Thymus (tissue), 11 donors: ENCODE results near the gene CSMD2. TPM values are rescaled to one million over a fixed set of nuclear protein-coding genes. Genes with fewer than 3 reads are reported as not detected.

ENCODE experiments used
- DNase-seq, 9 donors: peaks; one replicate each; pipeline ENCODE4 v3.0.0-alpha.2; 2013; ENCODE audit warnings: low spot score in 9 of 9, low read depth in 6 of 9, missing footprints in 1 of 9
- H3K27ac ChIP-seq, 2 donors: one replicate each; pipeline ENCODE4 v1.5.1; 2013; ENCODE audit warnings: control low read depth in 1 of 2, low read depth in 1 of 2, low read length in 1 of 2, mild to moderate bottlenecking in 1 of 2, moderate library complexity in 1 of 2
- H3K27me3 ChIP-seq, 2 donors: one replicate each; pipeline ENCODE4 v1.5.1; 2013; ENCODE audit warnings: low read length in 1 of 2; ENCODE audit not compliant: control insufficient read depth in 2 of 2, insufficient read depth in 1 of 2
- H3K36me3 ChIP-seq, 2 donors: one replicate each; pipeline ENCODE4 v1.5.1; 2013; ENCODE audit warnings: low read length in 1 of 2, mild to moderate bottlenecking in 1 of 2, moderate library complexity in 1 of 2; ENCODE audit not compliant: control insufficient read depth in 2 of 2, insufficient read depth in 2 of 2
- H3K4me1 ChIP-seq, 2 donors: one replicate each; pipeline ENCODE4 v1.5.1; 2013; ENCODE audit warnings: low read length in 2 of 2; ENCODE audit not compliant: control insufficient read depth in 2 of 2, insufficient read depth in 2 of 2
- H3K4me3 ChIP-seq, 2 donors: one replicate each; pipeline ENCODE4 v1.5.1; 2013; ENCODE audit warnings: low read length in 2 of 2, control low read depth in 1 of 2, mild to moderate bottlenecking in 1 of 2
- H3K9me3 ChIP-seq, 2 donors: one replicate each; pipeline ENCODE4 v1.5.1; 2013; ENCODE audit warnings: low read length in 1 of 2, mild to moderate bottlenecking in 1 of 2; ENCODE audit not compliant: control insufficient read depth in 2 of 2, insufficient read depth in 1 of 2
- WGBS: extraction: QIAGEN DNeasy Blood & Tissue Kit; methylation state at CpG from one replicate; pipeline ENCODE4 v1.1.7; 2013; 5-methylcytosine and 5-hydroxymethylcytosine counted together
- polyA plus RNA-seq: library from polyadenylated mRNA; stranded (reverse); fragments of 200-250 nt; gene quantifications from one replicate; pipeline ENCODE4 v1.2.3, GENCODE V29; 2013
- total RNA-seq: library from RNA; stranded (reverse); fragments of 120-200 nt; gene quantifications from one replicate; pipeline ENCODE4 v1.2.4, GENCODE V29; 2013
- donor health status: healthy.

Gene CSMD2
- total and polyA plus RNA-seq, 2 donors = 0.14 TPM

DNA sequence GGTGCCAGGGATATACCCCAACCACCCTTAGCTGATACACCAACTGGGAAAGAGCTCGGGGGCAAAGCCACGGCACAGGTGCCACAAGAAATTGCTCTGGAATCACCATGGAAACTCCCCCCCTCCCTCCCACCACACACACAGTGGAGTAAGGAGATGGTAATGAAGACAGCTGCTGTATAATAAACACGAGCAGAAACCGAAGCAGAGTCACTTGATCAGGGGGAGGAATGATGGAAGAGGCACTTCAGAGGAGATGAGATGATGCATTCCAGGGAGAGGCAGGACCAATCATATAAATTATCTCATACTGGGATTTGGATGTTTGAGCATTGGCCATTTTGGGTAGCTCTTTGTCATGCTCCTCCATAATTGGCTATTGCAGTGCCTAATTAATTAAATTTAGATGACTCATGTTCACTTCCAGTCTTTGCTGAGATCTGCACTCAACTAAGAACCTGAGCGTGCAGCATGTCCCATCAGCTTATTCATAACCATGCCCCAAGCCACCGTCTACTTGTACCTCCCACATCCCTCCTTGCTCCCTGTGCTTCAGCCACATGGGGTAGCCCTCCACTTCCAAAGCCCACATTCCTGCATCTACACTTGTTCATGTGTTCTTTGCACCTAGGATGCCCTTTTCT, 503.1 kb downstream of the CSMD2 start:
- H3K27me3 ChIP-seq = no peaks in the 10 kb centered on the region
- no peak overlapping the region for H3K27ac ChIP-seq
- DNase-seq = no peak
- WGBS = 84% methylated on average over 6 of the region's 6 CpGs
- H3K36me3 ChIP-seq = no peaks in the 10 kb centered on the region
- no peaks in the 10 kb centered on the region for H3K9me3 ChIP-seq
- H3K4me1 ChIP-seq = no peaks in the 10 kb centered on the region
- H3K4me3 ChIP-seq = no peak overlapping the region

DNA sequence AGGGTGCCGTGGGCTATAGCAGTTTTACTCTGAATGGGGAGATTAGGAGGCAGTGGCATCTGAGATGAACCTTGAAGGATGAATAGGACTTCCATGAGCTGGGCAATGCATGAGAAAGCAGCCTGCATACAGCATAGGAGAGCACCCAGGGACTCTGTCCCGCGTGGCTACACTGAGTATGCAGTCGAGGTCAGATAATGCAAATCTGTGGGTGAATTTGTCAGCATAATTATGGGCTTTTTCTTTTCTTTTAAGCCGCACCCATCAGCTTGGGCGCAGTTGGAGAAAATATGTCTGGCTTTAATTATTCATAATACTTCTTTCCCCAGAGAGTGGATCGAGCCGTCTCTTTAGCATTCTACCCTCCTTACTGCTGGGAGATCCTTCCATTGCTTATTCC, 504.1 kb downstream of the CSMD2 start:
- Histone ChIP-seq H3K4me3 (no peak overlapping the region), H3K27ac (no peak overlapping the region), H3K27me3 (no peaks in the 10 kb centered on the region), H3K4me1 (no peaks in the 10 kb centered on the region), H3K9me3 (no peaks in the 10 kb centered on the region), H3K36me3 (no peaks in the 10 kb centered on the region)
- DNase-seq = no peak
- 95% methylated on average over 8 of the region's 8 CpGs for WGBS

DNA sequence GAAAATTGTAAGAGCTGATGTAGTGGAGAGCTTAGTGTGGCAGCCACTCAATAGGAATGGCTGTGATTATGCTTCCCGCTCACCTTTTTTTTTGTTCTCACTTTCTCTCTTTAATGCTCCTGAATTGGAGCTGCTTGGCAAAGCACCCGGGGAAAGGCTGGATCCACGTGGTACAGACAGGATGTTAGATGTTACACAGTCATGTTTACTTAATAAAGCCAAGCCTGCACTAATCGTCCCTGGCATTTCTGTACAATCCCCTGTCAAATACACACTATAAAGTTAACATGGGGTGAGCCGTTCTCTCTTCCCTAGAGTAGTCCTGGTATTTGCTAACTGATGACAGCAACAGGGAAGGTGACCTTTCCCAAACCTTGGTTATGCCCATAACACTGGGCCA, 504.8 kb downstream of the CSMD2 start:
- Histone ChIP-seq H3K9me3 (no peaks in the 10 kb centered on the region), H3K36me3 (no peaks in the 10 kb centered on the region), H3K27me3 (no peaks in the 10 kb centered on the region), H3K27ac (no peak overlapping the region), H3K4me1 (no peaks in the 10 kb centered on the region), H3K4me3 (no peak overlapping the region)
- DNase-seq = no peak
- 71% methylated on average over 5 of the region's 5 CpGs for WGBS

DNA sequence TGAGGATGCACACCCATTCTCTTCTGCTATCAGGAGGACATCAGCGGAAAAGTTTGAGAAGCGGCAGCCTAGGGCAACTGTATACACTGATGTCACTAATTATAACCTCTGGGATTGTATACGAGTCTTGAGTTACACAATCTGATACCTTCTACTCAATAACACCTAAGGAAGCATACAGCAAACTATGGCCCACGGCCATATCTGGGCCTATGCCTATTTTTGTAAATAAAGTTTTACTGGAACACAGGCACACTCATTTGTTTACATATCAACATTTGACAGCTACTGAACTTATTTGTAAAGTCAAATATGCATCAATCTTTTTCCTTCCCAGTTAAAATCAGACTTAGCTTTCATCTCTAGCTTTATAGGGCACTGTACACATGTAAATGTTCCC, 505.4 kb downstream of the CSMD2 start:
- WGBS = 93% methylated on average over 4 of the region's 4 CpGs
- no peaks in the 10 kb centered on the region for H3K27me3 ChIP-seq
- H3K4me1 ChIP-seq = no peaks in the 10 kb centered on the region
- no peak overlapping the region for H3K4me3 ChIP-seq
- no peaks in the 10 kb centered on the region for H3K9me3 ChIP-seq
- H3K36me3 ChIP-seq = no peaks in the 10 kb centered on the region
- H3K27ac ChIP-seq = no peak overlapping the region
- no peak for DNase-seq

DNA sequence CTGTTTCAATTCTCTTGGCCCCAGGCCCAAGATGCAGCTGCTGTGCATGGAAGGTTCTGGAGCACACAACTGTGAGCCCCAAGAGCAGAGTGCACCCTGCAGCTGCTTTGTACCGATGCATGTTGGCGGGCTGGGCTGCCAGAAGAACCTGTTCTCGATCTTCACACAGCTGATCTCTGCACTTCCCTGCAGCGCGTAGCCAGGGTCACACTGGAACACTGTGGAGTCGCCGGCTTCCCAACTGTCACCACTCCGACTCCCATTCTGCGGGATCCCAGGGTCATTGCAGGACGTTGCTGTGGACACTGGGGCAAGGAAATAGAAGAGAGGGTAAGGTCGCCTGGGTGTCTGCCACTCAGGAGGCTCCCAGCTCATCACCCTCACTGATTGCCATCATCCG, 507.2 kb downstream of the CSMD2 start:
- Histone ChIP-seq H3K4me1 (no peaks in the 10 kb centered on the region), H3K27me3 (no peaks in the 10 kb centered on the region), H3K9me3 (no peaks in the 10 kb centered on the region), H3K27ac (no peak overlapping the region), H3K36me3 (no peaks in the 10 kb centered on the region), H3K4me3 (no peak overlapping the region)
- DNase-seq = no peak
- 92% methylated on average over 12 of the region's 12 CpGs for WGBS

DNA sequence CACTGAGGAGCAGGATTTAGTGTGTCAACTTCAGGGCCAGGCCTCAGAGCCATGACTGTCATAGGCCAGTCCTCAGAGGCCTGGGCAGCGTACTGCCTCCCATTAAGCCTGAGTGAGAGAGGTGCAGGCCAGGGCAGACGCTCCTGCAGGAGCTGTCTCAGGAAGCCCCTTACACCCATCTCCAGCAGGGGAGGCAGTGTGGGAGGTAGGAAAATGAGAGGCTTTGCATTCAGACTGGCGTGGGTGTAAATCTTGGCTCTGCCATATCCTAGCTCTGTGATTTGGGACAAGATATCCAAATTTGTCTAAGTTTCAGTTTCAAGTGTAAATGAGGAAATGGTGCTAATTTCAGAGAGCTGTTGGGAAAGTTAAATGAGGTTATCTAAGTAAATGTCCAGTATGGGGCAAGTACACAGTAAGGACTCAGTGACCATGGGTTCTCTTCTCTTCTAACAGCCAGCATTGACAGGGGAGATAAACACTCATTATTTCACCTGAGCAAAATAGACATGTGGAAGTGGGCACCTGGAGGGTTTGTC, 508.5 kb downstream of the CSMD2 start:
- no peaks in the 10 kb centered on the region for H3K4me1 ChIP-seq
- no peak overlapping the region for H3K4me3 ChIP-seq
- 90% methylated on average over 3 of the region's 3 CpGs for WGBS
- no peaks in the 10 kb centered on the region for H3K9me3 ChIP-seq
- H3K27me3 ChIP-seq = no peaks in the 10 kb centered on the region
- H3K27ac ChIP-seq = no peak overlapping the region
- H3K36me3 ChIP-seq = no peaks in the 10 kb centered on the region
- DNase-seq = no peak

DNA sequence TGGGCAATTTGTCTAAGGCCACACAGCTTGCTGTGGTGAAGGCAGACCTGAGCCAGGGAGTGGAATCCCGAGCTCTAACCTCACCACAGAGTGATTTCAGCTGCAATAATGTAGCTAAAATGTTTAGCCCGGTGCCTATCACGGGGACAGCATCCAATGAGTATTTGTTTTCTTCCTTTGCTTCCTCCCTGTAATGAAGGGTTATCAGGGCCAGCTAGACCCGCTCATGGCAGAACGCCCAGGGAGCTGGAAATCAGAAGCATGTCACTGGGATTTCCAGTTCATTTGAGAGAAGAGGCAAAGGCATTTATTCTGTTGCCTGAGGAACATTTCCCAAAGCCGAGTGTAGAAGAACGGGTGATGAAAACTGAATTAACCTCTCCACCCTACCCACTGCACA, 509.5 kb downstream of the CSMD2 start:
- H3K27ac ChIP-seq = no peak overlapping the region
- WGBS = 86% methylated on average over 7 of the region's 7 CpGs
- no peaks in the 10 kb centered on the region for H3K36me3 ChIP-seq
- H3K27me3 ChIP-seq = no peaks in the 10 kb centered on the region
- DNase-seq = no peak
- H3K4me3 ChIP-seq = no peak overlapping the region
- H3K4me1 ChIP-seq = no peaks in the 10 kb centered on the region
- no peaks in the 10 kb centered on the region for H3K9me3 ChIP-seq

DNA sequence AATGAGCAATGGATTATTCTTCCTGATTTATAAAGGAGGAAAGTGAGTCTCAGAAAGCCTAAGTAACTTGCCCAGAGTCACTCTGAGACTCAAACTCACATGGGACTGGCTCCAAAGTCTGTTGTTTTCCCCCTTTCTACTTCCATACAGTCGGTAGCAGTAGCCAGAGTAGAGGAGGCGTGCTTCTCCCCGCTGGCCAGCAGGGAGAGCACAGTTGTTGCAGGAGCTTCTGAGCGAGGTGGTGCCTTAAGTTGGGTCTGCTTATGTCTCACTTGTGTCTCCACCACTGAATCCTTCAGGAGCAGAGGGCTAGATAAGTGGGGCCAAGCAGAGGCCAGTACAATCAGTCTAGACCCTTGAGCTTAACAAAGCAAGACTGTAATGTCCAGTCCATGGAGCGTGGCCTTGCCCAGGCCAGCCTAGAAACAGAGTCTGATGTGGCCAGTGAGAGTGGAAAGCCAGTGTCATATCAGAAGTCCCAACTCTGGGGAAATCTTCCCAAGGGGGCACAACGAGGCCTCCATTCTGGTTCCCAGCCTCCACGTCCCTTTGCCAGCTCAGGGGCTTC, 510.7 kb downstream of the CSMD2 start:
- Histone ChIP-seq H3K4me1 (no peaks in the 10 kb centered on the region), H3K36me3 (no peaks in the 10 kb centered on the region), H3K9me3 (no peaks in the 10 kb centered on the region), H3K27ac (no peak overlapping the region), H3K4me3 (no peak overlapping the region), H3K27me3 (no peaks in the 10 kb centered on the region)
- 68% methylated on average over 7 of the region's 7 CpGs for WGBS
- no peak for DNase-seq

DNA sequence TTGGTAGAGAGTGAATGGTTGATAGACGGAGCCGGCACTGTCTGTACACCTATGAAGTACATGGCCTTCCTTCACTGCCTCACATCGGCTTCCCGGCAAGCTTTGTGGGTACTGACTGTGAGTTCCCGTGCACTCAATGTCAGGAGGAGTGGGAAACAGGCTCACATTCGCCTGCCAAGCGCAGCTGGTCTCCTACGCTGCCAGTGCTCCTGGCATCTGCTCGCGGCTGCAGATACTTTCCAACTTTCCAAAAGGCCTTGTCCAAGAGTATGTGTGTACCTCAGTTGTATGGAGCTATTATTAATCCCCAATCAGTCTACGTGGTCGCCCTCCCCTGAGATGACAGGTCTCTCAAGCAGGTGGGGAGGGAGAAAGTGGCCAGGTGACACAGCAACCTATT, 511.8 kb downstream of the CSMD2 start:
- WGBS = 97% methylated on average over 12 of the region's 12 CpGs
- no peak for DNase-seq
- H3K27ac ChIP-seq = no peak overlapping the region
- no peaks in the 10 kb centered on the region for H3K27me3 ChIP-seq
- H3K36me3 ChIP-seq = no peaks in the 10 kb centered on the region
- H3K4me1 ChIP-seq = no peaks in the 10 kb centered on the region
- no peak overlapping the region for H3K4me3 ChIP-seq
- H3K9me3 ChIP-seq = no peaks in the 10 kb centered on the region
